ENCODE results near the gene HHIPL1.

The HHIPL1 gene

DNA sequence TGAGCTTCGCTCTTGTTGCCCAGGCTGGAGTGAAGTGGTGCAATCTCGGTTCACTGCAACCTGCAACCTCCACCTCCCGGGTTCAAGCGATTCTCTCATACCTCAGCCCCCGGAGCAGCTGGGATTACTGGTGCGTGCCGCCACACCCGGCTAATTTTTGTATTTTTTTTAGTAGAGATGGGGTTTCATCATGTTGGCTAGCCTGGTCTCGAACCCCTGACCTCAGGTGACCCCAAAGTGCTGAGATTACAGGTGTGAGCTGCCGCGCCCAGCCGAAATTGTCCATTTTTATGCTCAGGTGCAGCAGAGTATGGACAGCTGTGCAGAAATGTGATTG, 20.0 kb downstream of the HHIPL1 start:
- TF ChIP-seq, protein P1, sequence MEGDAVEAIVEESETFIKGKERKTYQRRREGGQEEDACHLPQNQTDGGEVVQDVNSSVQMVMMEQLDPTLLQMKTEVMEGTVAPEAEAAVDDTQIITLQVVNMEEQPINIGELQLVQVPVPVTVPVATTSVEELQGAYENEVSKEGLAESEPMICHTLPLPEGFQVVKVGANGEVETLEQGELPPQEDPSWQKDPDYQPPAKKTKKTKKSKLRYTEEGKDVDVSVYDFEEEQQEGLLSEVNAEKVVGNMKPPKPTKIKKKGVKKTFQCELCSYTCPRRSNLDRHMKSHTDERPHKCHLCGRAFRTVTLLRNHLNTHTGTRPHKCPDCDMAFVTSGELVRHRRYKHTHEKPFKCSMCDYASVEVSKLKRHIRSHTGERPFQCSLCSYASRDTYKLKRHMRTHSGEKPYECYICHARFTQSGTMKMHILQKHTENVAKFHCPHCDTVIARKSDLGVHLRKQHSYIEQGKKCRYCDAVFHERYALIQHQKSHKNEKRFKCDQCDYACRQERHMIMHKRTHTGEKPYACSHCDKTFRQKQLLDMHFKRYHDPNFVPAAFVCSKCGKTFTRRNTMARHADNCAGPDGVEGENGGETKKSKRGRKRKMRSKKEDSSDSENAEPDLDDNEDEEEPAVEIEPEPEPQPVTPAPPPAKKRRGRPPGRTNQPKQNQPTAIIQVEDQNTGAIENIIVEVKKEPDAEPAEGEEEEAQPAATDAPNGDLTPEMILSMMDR (IDR thresholded peaks at IDR 0.05; ENCODE audit: low read depth, low read length, missing control alignments): no peak
- in situ Hi-C loops (cut with HindIII; ENCODE audit: low pct_ligation_motif_present, low sequenced_read_pairs): no loop called here

DNA sequence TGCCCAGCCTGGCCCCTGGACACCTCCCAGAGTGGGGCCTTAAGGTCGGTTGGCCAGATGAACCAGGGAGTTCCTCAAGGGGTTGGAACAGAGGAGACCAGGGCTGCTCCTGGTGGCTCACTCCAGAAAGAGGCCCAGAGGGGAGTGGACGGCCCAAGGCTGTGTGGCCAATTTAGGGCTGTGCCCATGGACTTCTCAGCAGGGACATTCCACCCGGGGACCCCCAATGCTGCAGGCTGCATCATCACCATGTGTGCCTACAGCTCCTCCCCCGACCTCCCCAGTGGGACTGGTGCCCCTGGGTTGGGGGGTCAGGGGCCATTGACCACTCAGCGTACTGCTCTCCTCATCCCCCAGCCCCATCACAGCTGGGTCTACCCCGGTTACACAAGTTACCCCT, 21.6 kb downstream of the HHIPL1 start:
- Histone ChIP-seq H3K36me3 (replicated peaks) (no peaks in the 10 kb centered on the region), H3K27me3 (replicated peaks) (no peaks in the 10 kb centered on the region), H3K4me3 (ENCODE audit: low read depth, low read length) (no peak overlapping the region), H3K27ac (no peak overlapping the region)
- in situ Hi-C loops (cut with HindIII; ENCODE audit: low pct_ligation_motif_present, low sequenced_read_pairs): no loop called here
- no peak for DNase-seq
- TF ChIP-seq, protein P1 (IDR thresholded peaks at IDR 0.05; ENCODE audit: low read depth, low read length, missing control alignments): no peak

More for the DNA sequence above, 20.0 kb downstream of the HHIPL1 start:
- Histone ChIP-seq H3K27me3 (replicated peaks) (peaks cover 3% of the 10 kb centered on the region), H3K27ac (no peak overlapping the region), H3K4me3 (ENCODE audit: low read depth, low read length) (no peak overlapping the region), H3K36me3 (replicated peaks) (no peaks in the 10 kb centered on the region)
- DNase-seq: no peak

DNA sequence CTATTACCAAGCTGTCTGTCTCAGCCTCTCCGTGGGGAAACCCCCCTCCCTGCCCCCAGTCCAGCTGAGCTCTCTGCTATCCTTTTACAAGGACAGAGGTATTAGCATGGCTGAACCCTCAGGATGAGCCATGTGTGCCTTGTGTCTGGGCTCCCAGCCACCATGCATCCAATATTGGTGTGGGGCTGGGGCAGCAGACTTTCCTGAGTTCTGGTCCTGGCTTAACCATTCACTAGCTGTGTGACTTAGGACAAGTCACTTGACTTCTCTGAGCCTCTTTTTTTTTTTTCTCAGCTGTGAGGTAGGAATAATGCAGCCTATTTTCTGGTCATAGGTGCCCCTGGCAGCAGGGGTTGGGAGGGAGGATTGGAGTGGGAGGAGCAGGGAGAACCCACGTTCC, 22.1 kb downstream of the HHIPL1 start:
- in situ Hi-C loops (cut with HindIII; ENCODE audit: low pct_ligation_motif_present, low sequenced_read_pairs): no loop called here
- TF ChIP-seq, protein P1 (IDR thresholded peaks at IDR 0.05; ENCODE audit: low read depth, low read length, missing control alignments): no peak
- H3K4me3 ChIP-seq (ENCODE audit: low read depth, low read length): no peak overlapping the region
- no peaks in the 10 kb centered on the region for H3K27me3 ChIP-seq (replicated peaks)
- no peaks in the 10 kb centered on the region for H3K36me3 ChIP-seq (replicated peaks)
- no peak overlapping the region for H3K27ac ChIP-seq
- DNase-seq: no peak

DNA sequence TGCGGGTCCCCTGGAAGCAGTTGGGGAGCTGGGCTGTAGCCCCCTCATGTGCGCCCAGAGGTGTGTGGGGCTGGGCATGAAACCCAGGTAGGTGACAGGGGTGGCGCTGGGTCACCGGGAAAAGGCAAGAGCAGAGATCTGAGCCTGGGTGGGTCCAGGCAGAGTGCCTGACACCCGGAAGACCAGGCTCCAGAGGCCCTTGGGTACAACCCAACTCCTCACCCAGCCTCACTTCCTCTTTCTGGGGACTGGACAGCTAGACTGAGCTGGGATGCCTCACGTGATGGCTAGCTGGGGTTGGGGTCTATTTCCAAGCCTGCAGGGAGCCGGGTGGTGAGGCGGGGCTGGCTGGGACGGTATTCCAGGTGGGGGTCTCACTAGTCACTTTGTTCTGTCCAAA, 22.9 kb downstream of the HHIPL1 start:
- Histone ChIP-seq H3K36me3 (replicated peaks) (no peaks in the 10 kb centered on the region), H3K4me3 (ENCODE audit: low read depth, low read length) (no peak overlapping the region), H3K27ac (no peak overlapping the region), H3K27me3 (replicated peaks) (no peaks in the 10 kb centered on the region)
- TF ChIP-seq, protein P1 (IDR thresholded peaks at IDR 0.05; ENCODE audit: low read depth, low read length, missing control alignments): no peak
- in situ Hi-C loops (cut with HindIII; ENCODE audit: low pct_ligation_motif_present, low sequenced_read_pairs): no loop called here
- DNase-seq: no peak

DNA sequence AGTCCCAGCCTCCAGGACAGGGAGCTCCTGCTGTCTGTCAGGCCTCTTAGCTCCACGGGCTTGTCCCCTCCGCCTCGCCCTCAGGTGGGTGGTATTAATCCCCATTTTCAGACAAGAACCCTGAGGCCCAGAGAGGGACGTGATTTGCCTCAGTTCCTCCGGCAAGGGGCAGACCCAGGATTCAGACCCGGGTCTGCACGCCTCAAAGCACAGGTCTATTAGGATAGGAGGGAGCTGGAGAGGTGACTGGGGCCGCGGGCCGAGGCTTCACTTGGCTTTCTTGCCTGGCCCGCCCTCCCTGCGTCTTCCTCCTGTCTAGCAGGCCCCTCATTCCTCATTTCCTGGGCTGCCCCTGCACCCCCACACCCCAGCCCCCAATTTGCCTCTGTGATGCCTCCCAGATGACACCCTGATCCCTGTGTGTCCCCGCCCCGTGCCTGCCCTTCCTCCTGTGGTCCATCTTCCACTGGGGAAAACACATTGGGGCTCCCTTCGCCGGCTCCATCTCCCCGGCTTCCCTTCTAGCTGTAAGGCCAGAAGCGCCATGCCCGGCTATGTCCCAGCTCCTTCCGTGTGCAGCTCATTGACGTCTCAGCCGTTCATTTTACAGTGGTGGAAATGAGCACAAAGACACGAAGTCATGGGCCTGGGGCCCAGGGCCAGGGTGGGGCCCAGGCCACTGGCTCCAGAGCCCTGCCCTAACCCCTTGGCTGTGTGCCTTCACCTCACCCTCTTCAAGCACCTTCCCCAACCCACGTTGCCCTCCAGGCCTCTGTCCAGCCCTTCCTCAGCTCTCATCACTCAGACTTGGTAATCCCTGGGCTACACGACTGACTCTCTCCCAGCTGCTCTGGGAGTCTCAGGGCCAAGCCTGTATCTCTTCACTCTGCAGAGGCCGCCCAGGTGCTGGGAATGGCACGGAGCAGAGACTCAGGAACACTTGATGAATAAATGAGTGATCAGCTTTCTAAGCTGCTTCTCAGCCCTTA, 23.7 kb downstream of the HHIPL1 start:
- no peaks in the 10 kb centered on the region for H3K27me3 ChIP-seq (replicated peaks)
- TF ChIP-seq, protein P1 (IDR thresholded peaks at IDR 0.05; ENCODE audit: low read depth, low read length, missing control alignments): no peak
- H3K4me3 ChIP-seq (ENCODE audit: low read depth, low read length): no peak overlapping the region
- in situ Hi-C loops (cut with HindIII; ENCODE audit: low pct_ligation_motif_present, low sequenced_read_pairs): no loop called here
- H3K36me3 ChIP-seq (replicated peaks): no peaks in the 10 kb centered on the region
- DNase-seq: no peak
- no peak overlapping the region for H3K27ac ChIP-seq
